GM21717 (cell line): ENCODE data around the gene ENOX1.
A peak's percentile ranks its signal among the peaks of the same experiment; 100 is the strongest.

Experiments
- ATAC-seq: cut with Tn5 transposase; IDR thresholded peaks from one replicate; pipeline ENCODE4 v1.9.1; 2021; ENCODE audit warnings: mild to moderate bottlenecking, moderate library complexity; ENCODE audit not compliant: unreplicated experiment

The ENOX1 gene

DNA sequence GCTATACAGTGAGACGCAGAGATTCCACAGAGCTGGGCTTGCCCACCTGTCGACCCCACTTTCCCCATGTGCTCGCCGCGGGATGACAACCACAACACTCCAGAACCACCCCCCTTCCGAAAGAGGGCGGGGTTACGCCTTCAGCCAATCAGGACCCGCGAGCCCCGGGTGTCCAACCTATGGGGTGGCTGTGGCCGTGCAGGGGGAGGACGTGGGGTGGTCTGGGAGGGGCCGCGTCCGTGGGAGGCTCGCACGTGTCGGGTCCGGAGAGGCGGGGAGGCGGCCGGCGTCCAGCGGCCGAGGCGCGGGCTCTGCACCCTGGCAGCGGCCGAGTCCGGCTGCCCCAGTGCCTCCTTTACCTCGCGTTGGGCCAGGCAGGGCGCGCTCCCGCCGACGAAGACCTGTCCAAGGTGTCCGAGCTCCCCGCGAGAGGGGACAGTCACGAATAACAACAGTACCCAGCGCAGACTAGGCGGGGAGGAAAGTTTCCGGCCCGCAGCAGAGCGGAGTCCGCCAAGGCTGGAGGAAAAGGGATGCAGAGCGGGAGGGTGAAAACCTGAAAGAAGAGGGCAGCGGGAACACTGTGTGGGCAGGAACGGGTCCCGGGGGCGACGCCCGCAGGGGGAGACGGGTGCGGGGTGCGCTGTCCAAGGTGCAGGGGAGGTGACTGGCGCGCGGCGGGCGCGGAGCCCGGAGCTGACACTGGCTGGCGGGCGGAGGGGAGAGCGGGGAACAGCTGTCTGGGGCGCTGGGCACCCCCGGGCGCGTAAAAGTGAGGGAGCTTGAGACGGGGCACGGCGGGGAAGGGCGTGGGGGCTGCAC, 911 bp downstream of the ENOX1 start:
- no peak for ATAC-seq

DNA sequence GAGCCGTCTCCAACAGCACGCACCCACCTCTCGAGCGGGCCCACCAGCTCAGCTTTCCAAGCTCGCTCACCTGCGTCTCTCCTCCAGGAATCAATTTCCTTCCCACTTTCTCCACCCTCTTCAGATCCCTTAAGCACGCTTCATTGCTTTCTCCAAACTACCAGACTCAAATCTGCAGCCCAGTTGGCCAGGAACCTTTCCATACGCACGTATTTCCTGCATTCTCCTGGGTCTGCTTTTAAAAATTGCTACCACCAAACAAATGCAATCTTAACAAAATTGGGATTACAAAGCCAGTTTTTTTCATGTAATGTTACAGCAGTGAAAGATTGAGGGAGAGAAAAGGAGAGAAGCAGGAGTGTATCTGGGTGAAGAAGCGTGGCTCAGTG, 1.5 kb downstream of the ENOX1 start:
- no peak for ATAC-seq

GRCh38 chr13:43784496-43784895, 2.3 kb downstream of the ENOX1 start:
- ATAC-seq, result no peak

DNA sequence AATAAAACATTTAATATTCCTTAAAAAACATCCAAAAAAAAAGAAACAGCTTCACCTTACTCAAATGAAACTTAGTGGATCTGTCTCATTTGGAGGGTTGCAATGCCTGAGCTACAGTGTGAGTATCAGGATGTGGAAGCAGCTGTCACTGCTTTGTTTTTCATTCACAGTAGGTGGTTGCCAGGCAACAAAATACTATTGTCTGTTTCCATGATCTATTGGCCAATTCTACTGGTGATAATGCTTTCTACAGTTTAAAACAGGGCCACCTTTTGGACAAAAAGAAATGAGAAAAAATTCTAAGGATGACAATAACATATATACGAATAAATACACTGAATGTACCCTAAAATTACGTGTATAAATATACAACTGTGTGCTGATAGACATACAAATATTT, 3.0 kb downstream of the ENOX1 start:
- ATAC-seq, result no peak

- ATAC-seq, result no peak
These were observed 4.1 kb downstream of the ENOX1 start for GRCh38 chr13:43782686-43783085.

DNA sequence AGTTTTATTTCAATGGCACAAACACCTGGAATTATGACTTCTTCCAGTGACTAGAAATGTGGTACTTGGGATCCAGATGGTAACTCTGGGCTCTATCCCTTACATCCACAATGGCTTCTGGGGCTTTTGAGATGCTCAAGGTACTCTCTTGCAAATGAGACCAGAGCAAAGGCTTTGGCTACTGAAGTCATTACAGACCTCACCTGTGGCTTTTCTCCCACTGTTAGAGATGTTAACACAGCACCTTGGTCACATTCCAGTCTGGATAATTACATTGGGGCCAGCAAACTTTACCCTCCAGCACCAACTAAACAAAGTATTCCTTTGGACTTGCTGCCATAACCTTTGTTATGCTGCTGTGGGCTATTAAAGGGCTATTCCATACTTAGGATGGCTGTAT, 6.1 kb downstream of the ENOX1 start:
- no peak for ATAC-seq

- ATAC-seq, result no peak
These were observed 10.2 kb downstream of the ENOX1 start for GRCh38 chr13:43776501-43777079.

GRCh38 chr13:43776006-43776405, 10.8 kb downstream of the ENOX1 start:
- ATAC-seq, result no peak

GRCh38 chr13:43773602-43774001, 13.2 kb downstream of the ENOX1 start:
- ATAC-seq, result no peak

DNA sequence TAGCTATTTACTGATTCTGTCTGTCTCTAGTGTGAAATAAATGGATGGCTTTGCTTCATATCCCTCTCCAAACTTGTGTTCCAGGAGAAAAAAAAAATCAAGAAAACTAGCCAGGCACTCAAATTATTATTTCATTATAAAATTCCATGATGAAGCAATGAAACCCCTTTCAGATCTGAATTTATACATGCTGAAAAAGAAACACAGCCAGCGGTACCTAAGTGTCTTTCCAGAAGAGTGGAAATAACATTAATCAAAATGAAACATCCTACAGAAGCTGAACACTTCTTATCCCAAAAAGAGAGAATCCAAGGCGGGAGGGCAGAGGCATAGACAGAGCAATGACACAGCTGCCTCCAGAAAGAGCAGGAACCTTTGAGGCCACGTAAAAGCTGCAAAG, 15.9 kb downstream of the ENOX1 start:
- no peak for ATAC-seq

DNA sequence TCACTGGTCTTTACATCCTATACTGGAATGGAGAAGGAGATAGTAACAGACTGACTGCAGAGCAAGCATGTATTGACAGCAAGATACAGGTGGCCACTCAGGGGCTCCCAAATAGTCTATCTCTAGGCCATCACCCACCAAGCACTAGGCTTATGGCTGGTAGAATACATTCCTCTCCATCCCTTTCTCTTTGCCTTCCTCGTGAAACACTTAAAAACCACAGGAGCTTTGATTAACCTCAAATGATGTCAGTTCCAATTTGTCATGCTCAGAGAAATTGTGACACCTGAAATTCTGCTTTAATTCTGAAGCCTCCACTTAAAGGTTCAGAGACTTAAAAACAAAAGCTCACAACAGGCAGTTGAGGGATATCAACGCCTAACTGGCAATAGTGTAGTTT, 17.2 kb downstream of the ENOX1 start:
- no peak for ATAC-seq

DNA sequence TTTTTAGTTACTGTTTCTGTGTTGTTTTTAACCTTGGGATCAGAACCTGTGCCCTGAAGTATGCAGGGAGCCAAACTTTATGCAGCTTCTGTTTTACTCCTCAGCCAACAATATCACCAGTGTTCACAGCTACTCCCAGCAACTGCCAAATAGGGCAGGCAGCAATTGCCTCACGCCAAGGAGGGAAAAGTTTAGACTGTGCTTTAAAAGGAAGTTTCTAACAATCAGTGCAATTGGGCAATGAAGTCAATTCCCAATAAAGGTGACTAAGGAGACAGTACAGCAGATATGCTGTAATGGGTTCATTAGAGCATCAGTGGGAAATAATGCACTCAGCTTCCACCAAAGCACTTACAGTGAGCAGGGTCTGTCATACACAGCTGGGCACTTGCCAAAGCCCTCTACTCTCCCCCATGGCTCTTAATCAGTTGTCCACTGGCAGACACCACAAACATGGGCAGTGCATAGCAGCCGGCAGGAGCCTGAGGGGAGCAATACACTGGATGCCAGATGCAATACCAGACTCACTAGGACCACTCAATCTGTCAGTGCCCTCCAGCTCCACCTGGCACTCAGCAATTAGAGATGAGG, 19.3 kb downstream of the ENOX1 start:
- ATAC-seq, result no peak

DNA sequence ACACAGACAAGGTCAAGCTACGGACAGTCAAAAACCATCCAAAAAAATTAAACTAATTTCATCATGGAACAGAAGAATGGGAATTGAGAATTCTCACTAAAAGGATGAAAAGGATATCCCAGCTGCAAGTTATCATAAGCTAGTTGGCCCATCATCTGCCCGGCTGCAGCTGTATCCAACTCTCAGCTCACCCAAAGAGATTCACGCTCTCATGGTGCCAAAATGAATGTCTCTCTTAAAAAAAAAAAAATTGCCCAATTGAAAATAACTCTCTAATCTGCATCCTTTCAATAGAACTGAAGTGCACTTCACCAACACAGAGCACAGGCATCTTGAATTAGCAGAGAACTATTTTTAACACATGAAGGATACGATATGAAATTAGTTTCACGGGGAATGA, 20.0 kb downstream of the ENOX1 start:
- ATAC-seq, result no peak

DNA sequence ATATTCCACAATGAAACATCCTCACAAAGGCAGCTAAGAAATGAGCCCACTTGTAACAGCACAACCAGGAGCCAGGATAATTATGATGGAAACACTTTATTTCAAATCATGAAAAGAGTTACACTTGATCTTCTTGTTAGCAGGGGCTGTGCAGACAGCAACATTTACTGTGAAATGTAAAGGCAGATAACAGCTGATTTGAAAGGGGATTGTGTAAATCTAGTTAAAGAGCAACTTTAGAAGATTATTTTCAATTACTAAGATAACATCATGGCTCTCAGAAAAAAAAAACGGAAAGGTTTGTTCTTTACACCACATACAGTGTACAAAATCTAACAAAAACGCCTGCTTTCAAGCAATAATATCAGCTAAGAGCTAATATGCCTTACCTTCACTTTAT, 22.4 kb downstream of the ENOX1 start:
- ATAC-seq, result no peak

- no peak for ATAC-seq
These were observed 23.5 kb downstream of the ENOX1 start for GRCh38 chr13:43763143-43763759.

DNA sequence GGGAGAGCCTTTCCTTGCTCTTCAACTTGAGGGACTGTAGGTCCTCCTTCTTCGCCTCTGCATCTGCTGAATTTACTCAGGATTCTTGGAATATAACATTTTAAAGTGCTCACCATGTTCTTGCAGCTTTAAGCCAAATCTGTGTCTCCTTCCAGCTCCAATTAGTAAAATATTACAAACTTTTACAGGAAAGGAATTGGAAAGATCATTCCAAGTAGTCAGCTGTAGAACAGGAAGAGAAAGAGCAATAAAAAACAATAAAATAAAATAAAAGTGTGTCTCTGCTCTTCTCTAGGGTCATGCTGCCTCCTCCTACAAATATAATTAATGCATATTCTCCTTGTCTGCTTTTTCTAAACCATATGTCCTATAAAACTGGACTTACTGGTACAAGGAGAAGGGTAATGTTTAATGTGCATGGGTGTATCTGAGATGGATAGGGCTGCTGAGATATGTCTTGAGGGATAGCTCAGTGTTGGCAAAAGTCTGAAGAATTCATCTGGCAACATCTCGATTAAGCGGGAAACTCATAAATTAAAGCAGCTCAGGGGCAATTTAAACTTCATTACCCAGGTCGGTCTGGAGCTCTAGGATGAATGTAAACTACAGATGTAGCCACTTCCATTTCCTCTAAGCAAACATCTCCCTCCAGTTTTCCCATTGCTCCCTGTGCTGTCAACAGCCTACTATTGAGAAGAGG, 25.0 kb downstream of the ENOX1 start:
- no peak for ATAC-seq

GRCh38 chr13:43760257-43760656, 26.5 kb downstream of the ENOX1 start:
- ATAC-seq, result no peak

DNA sequence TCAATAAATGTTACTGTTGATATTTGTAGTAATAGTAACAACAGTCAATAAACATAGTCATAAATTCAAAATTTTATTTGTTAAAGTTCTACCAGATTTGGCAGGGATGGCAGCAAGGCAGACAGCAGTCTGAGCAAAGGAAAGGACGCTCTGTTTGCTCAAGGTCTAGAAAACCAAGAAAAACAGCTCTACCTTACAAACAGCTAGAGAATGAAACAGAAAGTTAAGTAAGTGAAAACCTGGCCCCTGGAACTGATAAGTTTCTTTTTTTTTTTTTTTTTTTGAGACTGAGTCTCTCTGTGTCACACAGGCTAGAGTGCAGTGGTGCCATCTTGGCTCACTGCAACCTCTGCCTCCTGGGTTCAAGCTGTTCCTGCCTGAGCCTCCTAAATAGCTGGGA, 27.9 kb downstream of the ENOX1 start:
- peak; percentile 67 for ATAC-seq

DNA sequence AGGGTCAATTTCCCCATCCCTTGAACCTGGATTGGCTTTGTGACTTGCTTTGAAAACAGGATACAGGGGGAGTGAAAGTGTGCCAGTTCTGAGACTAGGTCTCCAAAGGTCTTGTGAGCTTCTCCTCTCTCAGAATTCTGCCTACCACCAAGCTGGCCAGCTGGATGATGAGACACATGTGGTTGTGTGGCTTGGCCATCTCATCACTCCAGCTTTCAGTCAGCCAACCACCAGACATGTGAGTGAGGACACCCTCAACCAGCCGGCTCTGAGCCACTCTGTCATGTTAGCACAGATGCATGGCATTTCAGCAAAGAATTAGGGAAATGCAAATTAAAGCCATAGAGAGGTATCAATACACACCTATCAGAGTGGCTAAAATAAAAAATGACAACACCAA, 29.5 kb downstream of the ENOX1 start:
- no peak for ATAC-seq

DNA sequence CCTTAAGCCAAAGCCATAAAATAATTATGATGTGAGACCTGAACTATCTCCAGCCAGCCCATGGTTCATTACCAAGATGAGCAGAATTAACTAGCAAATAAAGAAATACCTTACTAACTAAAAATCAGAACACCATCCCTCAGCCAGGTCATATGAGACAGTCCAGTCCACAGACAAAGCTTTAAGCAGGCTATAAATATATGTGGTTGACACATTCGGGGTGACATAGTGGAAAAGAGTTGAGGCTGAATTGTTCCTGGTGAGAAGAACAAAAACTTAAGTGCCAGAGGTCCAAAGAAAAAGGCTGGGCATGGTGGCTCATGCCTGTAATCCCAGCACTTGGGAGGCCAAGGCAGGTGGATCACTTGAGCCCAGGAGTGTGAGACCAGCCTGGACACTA, 30.9 kb downstream of the ENOX1 start:
- no peak for ATAC-seq

- ATAC-seq, result no peak
These were observed 35.1 kb downstream of the ENOX1 start for GRCh38 chr13:43751624-43752023.
